Trophoblast cell (in vitro differentiated cells and primary cell): ENCODE data around the gene PTCD1.

Experiments
- DNase-seq, 2 donors: peaks; one replicate each; pipeline ENCODE4 v3.0.0-alpha.2; 2016
- H2AFZ ChIP-seq: 2 replicates; pipeline ENCODE4 v1.6.1; 2013; ENCODE audit warnings: low read length, moderate library complexity, mild to moderate bottlenecking; ENCODE audit not compliant: insufficient read depth, poor library complexity
- H2AK5ac ChIP-seq: 2 replicates; pipeline ENCODE4 v1.6.1; 2013; ENCODE audit warnings: mild to moderate bottlenecking, low read length
- H2BK120ac ChIP-seq: 2 replicates; pipeline ENCODE4 v1.6.1; 2013; ENCODE audit warnings: low read length, mild to moderate bottlenecking, moderate library complexity; ENCODE audit not compliant: insufficient read depth, poor library complexity
- H2BK12ac ChIP-seq: 2 replicates; pipeline ENCODE4 v1.6.1; 2013; ENCODE audit warnings: mild to moderate bottlenecking, low read length, moderate library complexity
- H2BK5ac ChIP-seq: 2 replicates; pipeline ENCODE4 v1.6.1; 2013; ENCODE audit warnings: low read length, low read depth, moderate library complexity, mild to moderate bottlenecking; ENCODE audit not compliant: poor library complexity
- H3K14ac ChIP-seq: 2 replicates; pipeline ENCODE4 v1.6.1; 2013; ENCODE audit warnings: mild to moderate bottlenecking, low read length
- H3K18ac ChIP-seq: 2 replicates; pipeline ENCODE4 v1.6.1; 2013; ENCODE audit warnings: mild to moderate bottlenecking, low read length
- H3K23ac ChIP-seq: 2 replicates; pipeline ENCODE4 v1.6.1; 2013; ENCODE audit warnings: low read length
- H3K27ac ChIP-seq: 2 replicates; pipeline ENCODE4 v1.5.1; 2013; ENCODE audit warnings: low read depth, mild to moderate bottlenecking, inconsistent platforms, low read length, moderate library complexity
- H3K27me3 ChIP-seq: 2 replicates; pipeline ENCODE4 v1.6.1; 2013; ENCODE audit warnings: inconsistent platforms, mild to moderate bottlenecking, low read length, moderate library complexity; ENCODE audit not compliant: insufficient read depth
- H3K36me3 ChIP-seq, 2 experiments: 1 replicate in 1 of 2; 2 replicates in 1 of 2; pipeline ENCODE4 v1.6.1; 2013; ENCODE audit warnings: low read length in 2 of 2, mild to moderate bottlenecking in 2 of 2, moderate library complexity in 1 of 2; ENCODE audit not compliant: insufficient read depth in 2 of 2, control insufficient read depth in 1 of 2
- H3K4ac ChIP-seq: 2 replicates; pipeline ENCODE4 v1.6.1; 2013; ENCODE audit warnings: low read depth, mild to moderate bottlenecking, low read length, moderate library complexity
- H3K4me1 ChIP-seq, 2 experiments: 1 replicate in 1 of 2; 2 replicates in 1 of 2; pipeline ENCODE4 v1.6.1; 2013; ENCODE audit warnings: low read length in 2 of 2, mild to moderate bottlenecking in 2 of 2, moderate library complexity in 1 of 2; ENCODE audit not compliant: insufficient read depth in 2 of 2, control insufficient read depth in 1 of 2
- H3K4me2 ChIP-seq: 2 replicates; pipeline ENCODE4 v1.6.1; 2013; ENCODE audit warnings: inconsistent platforms, mild to moderate bottlenecking, low read length, moderate library complexity
- H3K4me3 ChIP-seq: 2 replicates; pipeline ENCODE4 v1.5.1; 2013; ENCODE audit warnings: mild to moderate bottlenecking, low read depth, low read length, inconsistent platforms
- H3K79me1 ChIP-seq: one replicate; pipeline ENCODE4 v1.6.1; 2013; ENCODE audit warnings: low read length
- H3K79me2 ChIP-seq: 2 replicates; pipeline ENCODE4 v1.6.1; 2013; ENCODE audit warnings: low read length, mild to moderate bottlenecking; ENCODE audit not compliant: control insufficient read depth, insufficient read depth, poor library complexity
- H3K9ac ChIP-seq: 2 replicates; pipeline ENCODE4 v1.6.1; 2013; ENCODE audit warnings: mild to moderate bottlenecking, low read length
- H3K9me3 ChIP-seq: 2 replicates; pipeline ENCODE4 v1.6.1; 2013; ENCODE audit warnings: low read depth, mild to moderate bottlenecking, control low read depth, inconsistent platforms, low read length; ENCODE audit not compliant: insufficient read depth
- H4K12ac ChIP-seq: 2 replicates; pipeline ENCODE4 v1.6.1; 2013; ENCODE audit warnings: low read depth, mild to moderate bottlenecking, low read length, moderate library complexity
- H4K8ac ChIP-seq: 2 replicates; pipeline ENCODE4 v1.6.1; 2013; ENCODE audit warnings: low read depth, mild to moderate bottlenecking, low read length, moderate library complexity
- H4K91ac ChIP-seq: one replicate; pipeline ENCODE4 v1.6.1; 2013; ENCODE audit warnings: low read depth, mild to moderate bottlenecking, low read length, moderate library complexity
- WGBS: extraction: QIAGEN DNeasy Blood & Tissue Kit; methylation state at CpG from one replicate; pipeline ENCODE4 v1.1.7; 2013; ENCODE audit warnings: missing lambda C conversion rate; ENCODE audit not compliant: insufficient read length, insufficient coverage; ENCODE audit errors: extremely low coverage; 5-methylcytosine and 5-hydroxymethylcytosine counted together

The PTCD1 gene

DNA sequence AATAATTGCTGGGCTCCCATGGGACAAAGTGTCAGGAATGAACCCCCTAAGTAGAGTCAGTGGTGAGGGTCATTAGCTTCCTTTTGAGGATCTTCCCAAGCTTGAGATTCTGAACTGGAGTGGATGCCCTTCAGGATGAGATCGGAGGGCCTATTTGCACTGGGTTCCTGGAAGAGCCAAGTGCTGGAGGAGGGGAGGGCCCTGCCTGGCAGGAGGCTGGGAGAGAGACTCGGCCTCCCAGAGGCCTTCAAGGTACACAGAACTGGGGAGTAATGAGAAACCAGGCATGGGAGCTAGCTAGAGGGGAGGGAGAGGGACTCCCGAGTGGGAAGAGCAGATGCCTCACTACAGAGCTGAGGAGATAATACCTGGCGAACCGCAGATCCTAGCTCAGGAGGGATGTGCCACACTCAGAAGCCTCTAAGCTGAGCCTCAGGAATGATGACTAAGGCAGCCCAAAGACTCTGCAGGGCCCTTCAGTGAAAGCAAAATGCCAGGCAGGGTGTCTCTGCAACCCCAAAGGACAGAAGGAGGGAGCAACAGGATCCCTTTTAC lies 39.6 kb downstream of the PTCD1 start:
- Histone ChIP-seq H2BK5ac (no peak overlapping the region), H2AK5ac (no peak overlapping the region), H3K79me1 (no peaks in the 10 kb centered on the region), H3K4me2 (no peak overlapping the region), H4K91ac (no peak overlapping the region), H3K27ac (no peak overlapping the region), H2AFZ (no peak overlapping the region), H2BK12ac (no peak overlapping the region), H3K27me3 (no peaks in the 10 kb centered on the region), H3K18ac (no peak overlapping the region), H3K9me3 (no peaks in the 10 kb centered on the region), H3K4ac (no peak overlapping the region), H3K79me2 (no peaks in the 10 kb centered on the region), H3K4me3 (no peak overlapping the region), H2BK120ac (no peak overlapping the region), H4K12ac (no peak overlapping the region), H3K36me3 (peaks cover 81 to 88% of the 10 kb centered on the region in 2 experiments), H4K8ac (no peak overlapping the region), H3K4me1 (no peaks in the 10 kb centered on the region), H3K23ac (no peak overlapping the region), H3K9ac (no peak overlapping the region), H3K14ac (no peak overlapping the region)
- no peak for DNase-seq
- no CpG with 5 or more reads among the region's 5 CpGs for whole genome bisulfite sequencing

DNA sequence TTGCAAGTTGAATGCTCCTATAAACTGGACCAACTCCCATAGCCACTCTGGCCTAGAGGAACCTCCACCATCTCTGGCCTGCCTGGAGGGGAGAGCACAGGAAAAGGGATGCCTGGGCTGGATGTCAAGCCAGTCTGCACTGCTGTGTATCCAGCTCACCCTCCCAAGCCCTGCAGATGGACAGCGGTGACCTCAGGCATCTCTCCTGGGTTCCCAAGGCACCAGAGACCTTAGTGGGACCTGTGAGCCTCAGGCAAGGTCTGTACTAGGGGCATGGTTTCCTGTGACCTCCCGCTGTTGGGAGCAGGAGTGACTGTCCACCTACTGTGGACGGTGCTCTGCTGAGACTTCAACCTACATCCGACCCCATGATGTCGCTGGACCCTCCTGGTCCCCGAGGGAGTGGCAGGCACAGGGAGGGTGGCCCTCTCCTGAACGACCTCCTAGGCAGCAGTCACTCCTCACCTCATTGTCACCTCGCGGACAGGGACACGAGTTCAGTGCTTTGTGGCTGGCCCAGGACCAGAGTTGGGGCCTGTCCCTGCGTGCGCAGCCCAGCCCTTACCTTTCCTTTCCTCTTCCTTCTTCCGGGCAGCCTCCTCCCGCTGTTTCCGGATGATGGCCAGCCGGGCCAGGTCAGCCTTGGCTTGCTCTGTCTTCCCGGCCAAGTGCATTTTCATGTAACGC lies 41.2 kb downstream of the PTCD1 start:
- H3K79me2 ChIP-seq, result no peaks in the 10 kb centered on the region
- DNase-seq, result no peak
- H3K4ac ChIP-seq, result no peak overlapping the region
- H3K9me3 ChIP-seq, result no peaks in the 10 kb centered on the region
- H4K12ac ChIP-seq, result no peak overlapping the region
- no peak overlapping the region for H2BK5ac ChIP-seq
- no peak overlapping the region for H3K4me2 ChIP-seq
- WGBS, result no CpG with 5 or more reads among the region's 18 CpGs
- no peak overlapping the region for H4K91ac ChIP-seq
- no peak overlapping the region for H2BK120ac ChIP-seq
- no peak overlapping the region for H4K8ac ChIP-seq
- H2AFZ ChIP-seq, result no peak overlapping the region
- peaks cover 3% of the 10 kb centered on the region for H3K79me1 ChIP-seq
- no peak overlapping the region for H3K23ac ChIP-seq
- H3K36me3 ChIP-seq, result peaks cover 79 to 82% of the 10 kb centered on the region in 2 experiments
- H2AK5ac ChIP-seq, result no peak overlapping the region
- H3K27me3 ChIP-seq, result no peaks in the 10 kb centered on the region
- no peak overlapping the region for H3K27ac ChIP-seq
- no peak overlapping the region for H2BK12ac ChIP-seq
- no peak overlapping the region for H3K4me3 ChIP-seq
- H3K18ac ChIP-seq, result no peak overlapping the region
- H3K14ac ChIP-seq, result no peak overlapping the region
- peaks cover under 1 to 8% of the 10 kb centered on the region in 2 experiments for H3K4me1 ChIP-seq
- no peak overlapping the region for H3K9ac ChIP-seq

DNA sequence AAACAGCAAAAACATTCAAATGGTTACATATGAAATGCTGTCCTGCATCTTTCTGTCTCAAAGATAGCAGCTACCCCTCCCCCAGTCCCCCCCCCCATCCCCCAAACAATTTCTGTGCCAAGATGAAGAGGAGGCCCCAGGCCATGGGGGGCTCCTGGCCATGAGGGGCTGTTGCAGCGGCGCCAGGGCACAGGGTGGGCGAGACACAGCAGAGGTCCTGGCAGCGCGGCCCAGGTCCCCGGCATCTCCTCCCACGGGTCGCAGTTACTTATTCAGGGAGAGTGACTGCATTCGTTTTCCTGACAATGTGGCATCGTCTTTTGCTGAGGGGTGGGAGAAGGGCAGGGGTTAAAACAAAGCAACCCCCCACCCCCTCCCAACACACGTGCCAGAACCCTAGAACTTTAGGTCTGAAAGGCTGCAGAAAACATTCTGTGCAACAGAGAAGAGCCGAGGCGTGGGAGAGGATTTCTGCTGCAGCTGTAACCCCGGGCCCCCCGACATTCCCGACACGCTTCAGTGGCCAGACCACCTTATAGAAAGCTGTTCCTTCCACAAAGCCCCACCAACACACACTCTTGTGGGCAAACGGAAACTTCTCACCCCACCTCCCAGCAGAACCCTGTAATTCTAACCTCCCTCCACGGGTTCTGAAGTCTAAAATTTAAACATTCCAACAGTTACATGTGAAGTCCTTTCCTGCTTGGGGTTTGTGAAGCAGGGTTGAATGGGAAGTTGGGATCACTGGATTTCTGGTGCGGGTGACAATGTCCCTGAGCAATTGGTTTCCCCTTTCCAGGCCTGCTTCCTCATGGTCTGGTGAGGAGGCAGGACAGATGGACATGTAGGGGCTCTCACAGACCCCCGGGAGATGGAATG lies 41.9 kb downstream of the PTCD1 start:
- H3K14ac ChIP-seq, result no peak overlapping the region
- H3K27me3 ChIP-seq, result no peaks in the 10 kb centered on the region
- no peak overlapping the region for H3K4me2 ChIP-seq
- no peak overlapping the region for H3K9ac ChIP-seq
- H2BK5ac ChIP-seq, result no peak overlapping the region
- no peak overlapping the region for H2AFZ ChIP-seq
- no peak overlapping the region for H3K18ac ChIP-seq
- no peak overlapping the region for H4K12ac ChIP-seq
- H3K9me3 ChIP-seq, result no peaks in the 10 kb centered on the region
- no peak overlapping the region for H2BK120ac ChIP-seq
- no peak for DNase-seq
- no CpG with 5 or more reads among the region's 21 CpGs for WGBS
- no peak overlapping the region for H4K91ac ChIP-seq
- no peak overlapping the region for H3K27ac ChIP-seq
- H3K23ac ChIP-seq, result no peak overlapping the region
- H3K79me1 ChIP-seq, result peaks cover 3% of the 10 kb centered on the region
- H3K79me2 ChIP-seq, result no peaks in the 10 kb centered on the region
- H2BK12ac ChIP-seq, result no peak overlapping the region
- H3K36me3 ChIP-seq, result peaks cover 77 to 79% of the 10 kb centered on the region in 2 experiments
- no peak overlapping the region for H3K4ac ChIP-seq
- H3K4me3 ChIP-seq, result no peak overlapping the region
- no peak overlapping the region for H4K8ac ChIP-seq
- peaks cover 5 to 13% of the 10 kb centered on the region in 2 experiments for H3K4me1 ChIP-seq
- no peak overlapping the region for H2AK5ac ChIP-seq

DNA sequence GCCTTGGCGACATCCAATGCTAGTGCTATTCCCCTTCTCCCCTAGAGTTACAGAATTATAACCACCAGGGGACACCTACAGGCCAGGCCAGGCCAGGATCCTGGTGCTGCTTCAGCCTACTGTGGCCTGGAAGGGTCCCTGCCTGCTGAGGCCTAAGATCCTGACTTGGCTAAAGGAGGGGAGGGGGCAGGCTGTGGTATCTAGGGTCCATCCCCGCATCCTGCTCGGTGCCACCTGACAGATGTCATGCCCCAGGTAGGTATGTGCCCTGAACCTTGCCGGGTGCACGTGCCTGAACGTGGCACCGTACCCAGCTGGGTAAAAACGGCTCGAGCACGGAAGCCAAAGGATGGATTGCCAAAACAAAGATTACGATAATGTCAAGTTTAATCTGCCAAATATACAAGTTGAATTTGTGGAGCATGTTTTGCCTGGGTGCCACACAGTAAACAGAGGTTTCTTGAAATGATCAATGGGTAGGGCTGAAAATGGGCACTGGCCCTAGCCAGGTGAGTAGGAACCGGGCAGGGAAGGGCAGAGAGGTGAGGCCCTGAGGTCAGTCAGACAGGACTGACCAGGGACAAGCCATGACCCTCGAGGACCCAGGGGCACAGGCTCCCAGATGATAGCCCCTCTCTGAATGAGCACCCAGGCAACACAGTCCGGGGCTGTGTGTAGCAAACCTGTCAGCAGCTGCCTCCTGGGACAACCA lies 42.8 kb downstream of the PTCD1 start:
- Histone ChIP-seq H3K14ac (no peak overlapping the region), H4K12ac (no peak overlapping the region), H3K18ac (no peak overlapping the region), H3K4me3 (peak overlapping the region; percentile 21), H3K27ac (no peak overlapping the region), H3K36me3 (peaks cover 78 to 80% of the 10 kb centered on the region in 2 experiments), H2AK5ac (no peak overlapping the region), H4K8ac (no peak overlapping the region), H3K79me2 (no peaks in the 10 kb centered on the region), H3K9me3 (no peaks in the 10 kb centered on the region), H2AFZ (no peak overlapping the region), H3K23ac (no peak overlapping the region), H3K9ac (no peak overlapping the region), H2BK12ac (no peak overlapping the region), H3K4ac (no peak overlapping the region), H3K4me2 (no peak overlapping the region), H3K27me3 (no peaks in the 10 kb centered on the region), H2BK120ac (no peak overlapping the region), H2BK5ac (no peak overlapping the region), H4K91ac (no peak overlapping the region), H3K4me1 (peaks cover 5 to 13% of the 10 kb centered on the region in 2 experiments), H3K79me1 (peaks cover 3% of the 10 kb centered on the region)
- WGBS, result no CpG with 5 or more reads among the region's 14 CpGs
- no peak for DNase-seq
